Ascending aorta (tissue), 2 donors: Measurements from ENCODE around the gene ZNF599. TPM values are rescaled to one million over a fixed set of nuclear protein-coding genes. Genes with fewer than 3 reads are reported as not detected.

ENCODE experiments used
- DNase-seq, 2 donors: peaks; one replicate each; pipeline ENCODE4 v3.0.0-alpha.2; 2019; ENCODE audit warnings: low spot score in 2 of 2
- H3K27ac ChIP-seq, 2 donors: fragments of 200-600 bp; sonication (generic); one replicate each; pipeline ENCODE4 v1.5.1; 2016 to 2017; ENCODE audit warnings: mild to moderate bottlenecking in 1 of 2
- H3K27me3 ChIP-seq: fragments of 200-600 bp; sonication (generic); one replicate; pipeline ENCODE4 v1.5.1; 2017
- H3K36me3 ChIP-seq, 2 donors: fragments of 200-600 bp; sonication (generic); one replicate each; pipeline ENCODE4 v1.5.1; 2016
- H3K4me1 ChIP-seq, 2 donors: fragments of 200-600 bp; sonication (generic); one replicate each; pipeline ENCODE4 v1.5.1; 2016 to 2017; ENCODE audit warnings: mild to moderate bottlenecking in 1 of 2
- H3K4me3 ChIP-seq, 2 donors: fragments of 200-600 bp; sonication (generic); one replicate each; pipeline ENCODE4 v1.5.1; 2016 to 2017; ENCODE audit warnings: mild to moderate bottlenecking in 1 of 2
- H3K9me3 ChIP-seq, 2 donors: fragments of 200-600 bp; sonication (generic); one replicate each; pipeline ENCODE4 v1.5.1; 2016
- CTCF ChIP-seq, 3 experiments: fragments of 200-600 bp in 2 of 3; fragments of 450-650 bp in 1 of 3; sonication (generic) in 2 of 3; IDR thresholded peaks; one replicate each; pipeline ENCODE4 v1.5.1; 2016 to 2019; ENCODE audit warnings: antibody characterized with exemption in 3 of 3, mild to moderate bottlenecking in 1 of 3, moderate library complexity in 1 of 3
- intact Hi-C: fragments of 100-400 bp; cut with DNase I; formaldehyde crosslinking; loops from one replicate; pipeline ENCODE4 v1.15.1; 2023
- total RNA-seq: library from RNA; depleted of rRNA; stranded (reverse); fragments of >200 nt; gene quantifications from one replicate; pipeline ENCODE4 v1.1.0, GENCODE V29; 2016

The ZNF599 gene
- total RNA-seq, 1 donor from 2014 or later: 2.2 TPM

GRCh38 chr19:34787059-34787824 is 14.2 kb upstream of the ZNF599 start:
- intact Hi-C loops: no loop called here
- no peaks in the 10 kb centered on the region for H3K9me3 ChIP-seq

GRCh38 chr19:34786236-34786635 is 13.2 kb upstream of the ZNF599 start:
- no peaks in the 10 kb centered on the region for H3K9me3 ChIP-seq
- intact Hi-C loops: no loop called here
- no peaks in the 10 kb centered on the region for H3K36me3 ChIP-seq

More at GRCh38 chr19:34787059-34787824, 14.2 kb upstream of the ZNF599 start:
- no peak overlapping the region for H3K27ac ChIP-seq
- TF ChIP-seq CTCF (IDR thresholded peaks at IDR 0.05): no peak
- no peaks in the 10 kb centered on the region for H3K36me3 ChIP-seq
- no peak for DNase-seq
- no peaks in the 10 kb centered on the region for H3K4me1 ChIP-seq
- H3K27me3 ChIP-seq: no peaks in the 10 kb centered on the region
- no peak overlapping the region for H3K4me3 ChIP-seq

GRCh38 chr19:34779652-34780051 is 6.6 kb upstream of the ZNF599 start:
- DNase-seq: no peak
- H3K27ac ChIP-seq: no peak overlapping the region
- intact Hi-C loops: no loop called here
- no peaks in the 10 kb centered on the region for H3K4me1 ChIP-seq
- no peak for TF ChIP-seq CTCF (IDR thresholded peaks at IDR 0.05)
- no peak overlapping the region for H3K4me3 ChIP-seq
- no peaks in the 10 kb centered on the region for H3K9me3 ChIP-seq
- H3K36me3 ChIP-seq: no peaks in the 10 kb centered on the region
- no peaks in the 10 kb centered on the region for H3K27me3 ChIP-seq

More at GRCh38 chr19:34786236-34786635, 13.2 kb upstream of the ZNF599 start:
- H3K27me3 ChIP-seq: no peaks in the 10 kb centered on the region
- H3K27ac ChIP-seq: no peak overlapping the region
- no peak for TF ChIP-seq CTCF (IDR thresholded peaks at IDR 0.05)
- H3K4me3 ChIP-seq: no peak overlapping the region
- no peaks in the 10 kb centered on the region for H3K4me1 ChIP-seq
- no peak for DNase-seq

DNA sequence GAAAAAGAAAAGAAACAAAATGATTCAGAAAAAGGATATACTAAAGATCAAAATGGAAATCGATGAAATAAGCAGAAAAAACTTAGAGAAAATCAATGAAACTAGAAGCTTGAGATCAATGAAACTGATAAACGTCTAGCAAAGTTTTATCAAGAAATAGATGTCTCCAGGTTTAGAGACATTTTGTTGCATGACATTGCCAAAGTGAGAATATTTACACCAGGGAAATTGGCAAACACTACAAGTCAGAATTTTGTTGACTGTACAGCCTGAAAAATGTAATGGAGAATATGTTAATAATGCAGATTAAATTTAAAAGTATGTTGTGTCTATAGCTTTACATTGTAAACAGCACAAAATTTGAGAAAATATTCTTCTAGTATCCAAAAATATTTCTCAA is 5.3 kb upstream of the ZNF599 start:
- Histone ChIP-seq H3K4me1 (no peaks in the 10 kb centered on the region), H3K27ac (no peak overlapping the region), H3K36me3 (no peaks in the 10 kb centered on the region), H3K4me3 (no peak overlapping the region), H3K9me3 (no peaks in the 10 kb centered on the region), H3K27me3 (no peaks in the 10 kb centered on the region)
- intact Hi-C loops: no loop called here
- no peak for DNase-seq
- TF ChIP-seq CTCF (IDR thresholded peaks at IDR 0.05): no peak

GRCh38 chr19:34774857-34775256 is 1.8 kb upstream of the ZNF599 start:
- DNase-seq: no peak
- intact Hi-C loops: loop anchor here (5.0 kb wide), 1 partner anchor 1712 kb away; the partner anchor contains the start of gene ZNF566
- no peaks in the 10 kb centered on the region for H3K27me3 ChIP-seq

More at GRCh38 chr19:34774857-34775256, 1.8 kb upstream of the ZNF599 start:
- H3K36me3 ChIP-seq: peaks cover 0 to 6% of the 10 kb centered on the region in 2 donors
- no peak for TF ChIP-seq CTCF (IDR thresholded peaks at IDR 0.05)
- H3K4me1 ChIP-seq: peaks cover 0 to 3% of the 10 kb centered on the region in 2 donors
- H3K27ac ChIP-seq: no peak overlapping the region
- no peaks in the 10 kb centered on the region for H3K9me3 ChIP-seq
- H3K4me3 ChIP-seq: no peak overlapping the region
